Stimulated activated naive CD8-positive, alpha-beta T cell treated with anti-CD3 and anti-CD28 coated beads, Interleukin-15, amount 100 ng/mL, for 72 hours (primary cell): Measurements from ENCODE around the gene RHOF.

Experiments used
- ATAC-seq: fragments of 150-1000 bp; cut with Tn5 transposase; 2 replicates; pipeline ENCODE4 v1.10.0; 2021; ENCODE audit warnings: mild to moderate bottlenecking, moderate library complexity
- DNase-seq, 2 donors: peaks; one replicate each; pipeline ENCODE4 v3.0.0; 2021 to 2022
- H3K27ac Mint-ChIP-seq, 2 donors: one replicate each; pipeline ENCODE4 v1.8.0; 2022; ENCODE audit warnings: mild to moderate bottlenecking in 2 of 2, mixed read lengths in 2 of 2, moderate library complexity in 2 of 2
- H3K27me3 Mint-ChIP-seq: one replicate; pipeline ENCODE4 v1.8.0; 2022; ENCODE audit warnings: mixed read lengths
- H3K4me1 Mint-ChIP-seq: one replicate; pipeline ENCODE4 v1.8.0; 2022; ENCODE audit warnings: mild to moderate bottlenecking, mixed read lengths
- H3K4me3 Mint-ChIP-seq, 2 donors: one replicate each; pipeline ENCODE4 v1.8.0; 2022; ENCODE audit warnings: mild to moderate bottlenecking in 2 of 2, mixed read lengths in 2 of 2, moderate library complexity in 1 of 2
- H3K9me3 Mint-ChIP-seq, 2 donors: one replicate each; pipeline ENCODE4 v1.8.0; 2022; ENCODE audit warnings: mixed read lengths in 2 of 2

RHOF gene, protein sequence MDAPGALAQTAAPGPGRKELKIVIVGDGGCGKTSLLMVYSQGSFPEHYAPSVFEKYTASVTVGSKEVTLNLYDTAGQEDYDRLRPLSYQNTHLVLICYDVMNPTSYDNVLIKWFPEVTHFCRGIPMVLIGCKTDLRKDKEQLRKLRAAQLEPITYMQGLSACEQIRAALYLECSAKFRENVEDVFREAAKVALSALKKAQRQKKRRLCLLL

DNA sequence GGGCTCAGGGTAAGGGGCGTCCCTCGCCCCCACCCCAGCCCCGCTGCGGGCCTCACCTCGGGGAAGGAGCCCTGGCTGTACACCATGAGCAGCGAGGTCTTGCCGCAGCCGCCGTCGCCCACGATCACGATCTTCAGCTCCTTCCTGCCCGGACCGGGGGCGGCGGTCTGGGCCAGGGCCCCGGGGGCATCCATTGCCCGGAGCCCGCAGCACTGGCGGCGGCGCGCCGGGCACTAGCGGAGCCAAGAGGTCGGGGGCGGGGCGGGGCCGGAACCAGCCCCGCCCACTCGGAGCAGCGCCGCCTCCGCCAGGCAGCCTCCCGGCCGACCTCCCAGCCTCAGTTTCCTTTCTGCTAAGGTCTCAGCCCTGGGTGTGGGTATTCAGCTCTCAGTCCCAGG lies at the start of gene RHOF:
RHOF (minus strand) TSS at position 249 of the 398 bp plus-strand sequence; CDS start at position 194, 55 bp downstream.
- Mint-ChIP-seq H3K4me1 (peaks cover 87% of the 10 kb centered on the region), H3K27ac (peak within 1 kb of the TSS; percentile 93 to 97), H3K9me3 (no peaks in the 10 kb centered on the region), H3K4me3 (peak within 1 kb of the TSS; percentile 92 to 98), H3K27me3 (no peaks in the 10 kb centered on the region)
- DNase-seq (no peak), ATAC-seq (peak; percentile 25)

DNA sequence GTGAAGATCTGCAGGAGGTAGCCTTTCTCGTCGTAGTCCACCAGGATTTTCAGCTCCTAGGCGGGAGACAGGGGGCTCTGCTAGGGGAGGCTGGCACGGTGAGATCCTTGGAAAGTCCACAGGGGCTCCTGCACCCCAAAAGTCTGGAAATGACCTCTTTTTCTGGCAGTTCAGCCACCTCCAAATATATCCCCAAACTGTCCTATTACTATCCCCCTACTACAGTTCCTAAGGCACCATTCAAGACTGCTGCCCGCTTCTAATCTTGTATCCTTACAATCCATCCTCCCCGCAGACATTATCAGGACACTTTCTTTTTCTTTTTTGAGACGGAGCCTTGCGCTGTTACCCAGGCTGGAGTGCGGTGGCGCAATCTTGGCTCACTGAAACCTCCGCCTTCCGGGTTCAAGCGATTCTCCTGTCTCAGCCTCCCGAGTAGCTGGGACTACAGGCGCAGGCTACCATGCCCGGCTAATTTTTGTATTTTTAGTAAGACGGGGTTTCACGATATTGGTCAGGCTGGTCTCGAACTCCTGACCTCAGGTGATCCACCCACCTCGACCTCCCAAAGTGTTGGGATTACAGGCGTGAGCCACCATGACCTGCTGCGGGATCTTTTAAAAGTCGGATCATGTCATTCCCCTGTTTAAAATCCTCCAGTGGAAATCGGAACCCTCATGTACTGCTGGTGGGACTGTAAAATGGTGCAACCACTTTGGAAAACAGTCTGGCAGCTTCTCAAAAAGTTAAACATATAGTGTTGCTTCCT lies 46.7 kb upstream of the RHOF start:
- Mint-ChIP-seq H3K4me1 (peaks cover 18% of the 10 kb centered on the region), H3K27me3 (no peaks in the 10 kb centered on the region), H3K27ac (peak overlapping the region; percentile 90 to 97), H3K4me3 (peak overlapping the region; percentile 97 to 99), H3K9me3 (no peaks in the 10 kb centered on the region)
- no peak for DNase-seq
- peak; percentile 1 for ATAC-seq

DNA sequence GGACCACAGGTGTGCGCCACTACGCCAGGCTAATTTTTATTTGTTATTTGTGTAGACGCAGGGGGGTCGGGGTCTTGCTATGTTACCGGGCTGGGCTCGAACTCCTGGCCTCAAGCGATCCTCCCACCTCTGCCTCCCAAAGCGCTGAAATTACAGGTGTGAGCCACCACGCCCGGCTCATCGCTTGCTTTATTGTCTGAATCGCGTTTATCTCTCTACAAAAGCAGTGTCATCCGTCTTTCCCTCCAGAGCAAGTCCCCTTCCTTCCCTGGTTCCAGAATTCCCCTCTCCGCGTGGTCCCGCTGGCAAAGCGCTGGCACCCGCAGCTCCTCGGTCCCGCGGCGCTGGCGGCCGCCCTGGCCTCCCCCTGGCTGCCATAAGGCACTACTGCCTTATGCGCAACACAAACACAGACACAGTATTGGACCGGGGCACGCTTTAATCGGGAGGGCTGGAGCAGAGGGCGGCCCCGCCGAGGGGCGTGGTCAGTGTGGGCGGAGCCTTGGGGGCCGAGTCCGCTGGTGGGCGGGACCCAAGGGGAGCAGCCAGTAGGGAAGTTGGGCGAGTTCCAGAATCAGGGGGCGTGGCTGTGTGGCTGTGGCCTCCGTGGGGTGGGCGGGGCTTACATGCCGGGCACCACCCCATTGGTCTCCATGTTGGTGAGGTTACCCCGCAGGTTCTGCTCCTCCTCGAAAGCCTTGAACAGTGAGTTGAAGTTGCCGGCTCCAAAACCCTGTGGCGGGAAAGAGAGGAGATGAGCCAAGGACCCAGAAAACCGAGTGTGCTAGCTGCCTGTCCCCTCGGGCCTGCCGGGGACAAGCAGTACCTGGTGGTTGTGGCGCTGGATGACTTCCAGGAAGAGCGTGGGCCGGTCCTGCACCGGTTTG lies 45.9 kb upstream of the RHOF start:
- Mint-ChIP-seq H3K27me3 (no peaks in the 10 kb centered on the region), H3K4me1 (peaks cover 18% of the 10 kb centered on the region), H3K9me3 (no peaks in the 10 kb centered on the region), H3K27ac (peak overlapping the region; percentile 90 to 97), H3K4me3 (peak overlapping the region; percentile 97 to 99)
- DNase-seq = peak; percentile 99 to 100
- ATAC-seq = peak; percentile 96

DNA sequence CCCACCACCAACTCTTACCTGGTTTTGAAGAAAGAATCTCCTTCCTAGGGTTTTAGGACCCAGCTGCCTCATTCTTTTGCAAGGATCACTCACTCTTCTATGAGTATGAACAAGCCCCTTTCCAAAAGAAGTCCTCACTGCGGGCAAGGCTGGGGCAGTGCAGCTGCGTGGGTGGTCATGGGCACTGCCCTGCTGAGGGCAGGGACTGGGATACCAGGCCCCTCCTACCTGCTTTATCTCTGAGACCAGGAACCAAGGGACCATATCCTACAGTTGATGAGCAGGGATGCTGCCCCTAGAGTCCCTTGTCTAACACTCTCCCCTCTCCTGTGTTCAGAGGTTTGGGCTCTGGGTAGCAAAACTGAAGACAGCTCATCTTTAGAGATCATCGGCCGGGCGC lies 44.6 kb upstream of the RHOF start:
- no peak overlapping the region for H3K4me3 Mint-ChIP-seq
- no peaks in the 10 kb centered on the region for H3K27me3 Mint-ChIP-seq
- no peak for DNase-seq
- no peak for ATAC-seq
- no peaks in the 10 kb centered on the region for H3K9me3 Mint-ChIP-seq
- peaks cover 18% of the 10 kb centered on the region for H3K4me1 Mint-ChIP-seq
- H3K27ac Mint-ChIP-seq = no peak overlapping the region

DNA sequence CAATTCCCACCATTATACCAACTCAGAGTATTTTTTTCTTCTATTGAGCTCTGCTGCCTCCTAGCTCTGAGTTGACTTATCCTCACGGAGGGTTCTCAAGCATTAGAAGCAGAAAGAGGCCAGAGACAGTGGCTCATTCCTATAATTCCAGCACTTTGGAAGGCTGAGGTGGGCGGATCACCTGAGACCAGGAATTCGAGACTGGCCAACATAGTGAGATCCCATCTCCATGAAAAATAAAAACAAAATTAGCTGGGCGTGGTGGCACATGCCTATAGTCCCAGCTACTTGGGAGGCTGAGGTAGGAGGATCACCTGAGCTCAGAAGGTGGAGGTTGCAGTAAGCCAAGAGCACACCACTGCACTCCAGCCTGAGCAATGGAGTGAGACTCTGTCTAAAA lies 44.2 kb upstream of the RHOF start:
- Mint-ChIP-seq H3K27me3 (no peaks in the 10 kb centered on the region), H3K4me1 (peaks cover 20% of the 10 kb centered on the region), H3K27ac (no peak overlapping the region), H3K9me3 (no peaks in the 10 kb centered on the region), H3K4me3 (no peak overlapping the region)
- DNase-seq (no peak), ATAC-seq (no peak)

DNA sequence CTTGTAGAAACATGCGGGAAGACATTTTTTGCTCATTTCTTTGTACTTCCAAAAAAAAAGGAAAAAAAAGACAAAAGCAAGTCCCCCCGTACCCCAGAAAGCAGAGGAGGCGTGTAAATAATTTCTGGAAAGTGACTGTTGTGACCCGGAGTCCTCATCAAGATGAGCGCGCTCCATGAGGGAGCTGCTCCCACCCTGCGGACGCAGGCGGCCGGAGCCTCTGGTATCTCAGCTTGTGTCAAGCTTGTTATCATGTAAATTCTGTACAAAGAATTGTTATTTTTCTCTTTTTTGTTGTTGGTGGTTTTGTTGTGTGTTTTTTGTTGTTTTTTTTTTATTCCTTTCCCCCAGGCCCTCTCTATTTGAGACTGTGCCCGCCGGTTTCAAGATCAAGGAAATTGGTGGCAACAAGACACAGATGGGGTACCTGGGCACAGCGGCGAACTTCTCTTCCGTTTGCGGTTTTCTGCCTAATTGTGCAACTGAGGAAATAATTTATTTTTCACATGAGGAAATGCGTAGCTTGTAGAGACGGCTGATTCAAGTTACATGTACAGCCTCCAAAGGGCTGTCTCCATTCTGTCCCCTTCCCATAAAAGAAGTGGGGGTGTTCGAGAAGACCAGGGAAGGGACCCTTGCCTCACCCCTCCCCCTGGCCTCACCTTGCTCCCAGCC lies 38.2 kb upstream of the RHOF start:
- Mint-ChIP-seq H3K9me3 (no peaks in the 10 kb centered on the region), H3K27me3 (no peaks in the 10 kb centered on the region), H3K4me1 (peaks cover 6% of the 10 kb centered on the region), H3K4me3 (no peak overlapping the region), H3K27ac (peak overlapping the region in 1 of 2 donors; percentile 52)
- DNase-seq = no peak
- no peak for ATAC-seq

DNA sequence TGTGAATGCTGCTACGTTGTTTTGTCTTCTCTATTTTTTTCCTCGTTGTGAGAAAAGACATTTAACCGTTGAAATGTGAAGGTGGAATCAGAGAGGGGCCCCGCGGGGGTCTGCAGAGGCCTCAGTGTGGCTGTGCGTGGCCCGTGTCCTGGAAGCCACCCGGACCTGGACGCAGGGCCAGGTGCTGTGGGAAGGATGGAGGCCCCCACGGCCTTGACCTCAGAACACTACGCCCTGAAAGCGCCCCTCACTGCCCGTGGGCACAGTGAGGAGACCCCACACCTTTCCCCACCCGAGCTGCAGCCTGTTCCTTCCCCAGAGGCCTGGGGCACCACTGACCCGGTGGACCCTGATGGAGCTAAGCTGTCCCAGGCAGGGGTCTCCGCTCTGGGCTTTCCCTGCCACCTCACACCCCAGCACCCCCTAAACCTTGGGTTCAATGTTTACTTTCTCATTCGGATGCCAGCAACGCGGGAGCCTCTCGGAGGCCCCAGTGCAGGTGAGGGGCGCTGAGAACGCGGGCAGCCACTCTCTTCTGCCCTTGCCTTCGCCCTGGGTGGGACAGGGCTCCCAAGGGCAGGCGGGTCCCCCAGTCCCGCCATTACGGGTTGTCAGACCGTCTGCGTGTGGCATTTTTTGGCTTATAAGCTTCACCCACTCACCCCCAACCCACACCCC lies 37.2 kb upstream of the RHOF start:
- Mint-ChIP-seq H3K4me1 (peaks cover 6% of the 10 kb centered on the region), H3K27ac (no peak overlapping the region), H3K9me3 (no peaks in the 10 kb centered on the region), H3K4me3 (no peak overlapping the region), H3K27me3 (no peaks in the 10 kb centered on the region)
- DNase-seq (no peak), ATAC-seq (no peak)

DNA sequence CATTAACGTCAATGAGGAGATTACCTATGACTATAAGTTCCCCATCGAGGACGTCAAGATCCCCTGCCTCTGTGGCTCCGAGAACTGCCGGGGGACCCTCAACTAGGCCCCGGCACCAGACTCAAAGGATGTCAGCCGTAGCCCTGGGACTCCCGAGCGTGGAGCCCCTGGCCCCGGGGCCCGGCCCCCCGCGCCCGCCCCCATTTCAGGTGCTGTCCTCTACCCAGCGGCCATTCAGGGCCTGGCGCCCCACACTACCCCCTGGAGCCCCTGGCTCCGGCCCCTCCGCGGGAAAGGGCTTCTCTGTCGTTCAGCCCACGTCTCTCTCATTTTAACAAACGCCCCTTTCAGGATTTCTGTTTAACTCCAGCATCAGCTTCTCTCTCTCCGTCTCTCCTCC lies 36.6 kb upstream of the RHOF start:
- Mint-ChIP-seq H3K4me3 (no peak overlapping the region), H3K27me3 (no peaks in the 10 kb centered on the region), H3K9me3 (no peaks in the 10 kb centered on the region), H3K4me1 (peaks cover 6% of the 10 kb centered on the region), H3K27ac (no peak overlapping the region)
- DNase-seq (no peak), ATAC-seq (no peak)

DNA sequence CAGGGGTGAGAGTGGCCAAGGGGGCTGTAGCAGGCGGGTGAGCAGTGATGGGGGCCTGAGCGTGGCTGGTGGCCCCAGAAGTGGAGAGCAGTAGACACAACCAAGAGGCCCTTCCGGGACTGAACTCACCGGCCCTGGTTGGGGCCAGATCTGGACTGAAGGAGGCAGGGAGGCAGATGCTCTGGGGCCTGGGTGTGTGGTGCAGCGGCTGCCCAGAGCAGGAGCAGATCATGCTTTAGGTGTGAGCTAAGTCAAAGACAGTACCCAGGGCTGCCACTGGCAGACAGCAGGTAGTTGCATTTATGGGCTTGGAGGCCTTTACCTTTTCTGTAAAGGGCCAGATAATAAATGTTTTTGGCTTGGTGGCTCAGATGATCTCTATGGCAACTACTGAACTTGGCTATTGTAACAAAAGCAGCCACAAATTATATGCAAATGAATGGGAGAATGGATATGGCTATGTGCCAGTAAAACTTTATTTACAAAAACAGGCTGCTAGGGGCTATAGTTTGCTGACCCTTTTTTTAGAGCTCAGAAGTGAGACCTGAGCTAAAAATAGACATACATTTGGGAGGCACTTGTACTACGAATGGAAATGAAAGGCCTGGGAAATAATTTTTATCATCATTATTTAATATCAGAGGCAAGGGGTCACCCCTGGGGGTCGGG lies 35.9 kb upstream of the RHOF start:
- ATAC-seq (no peak), DNase-seq (no peak)
- Mint-ChIP-seq H3K4me1 (peaks cover 6% of the 10 kb centered on the region), H3K4me3 (no peak overlapping the region), H3K27ac (peak overlapping the region in 1 of 2 donors; percentile 91), H3K27me3 (no peaks in the 10 kb centered on the region), H3K9me3 (no peaks in the 10 kb centered on the region)

DNA sequence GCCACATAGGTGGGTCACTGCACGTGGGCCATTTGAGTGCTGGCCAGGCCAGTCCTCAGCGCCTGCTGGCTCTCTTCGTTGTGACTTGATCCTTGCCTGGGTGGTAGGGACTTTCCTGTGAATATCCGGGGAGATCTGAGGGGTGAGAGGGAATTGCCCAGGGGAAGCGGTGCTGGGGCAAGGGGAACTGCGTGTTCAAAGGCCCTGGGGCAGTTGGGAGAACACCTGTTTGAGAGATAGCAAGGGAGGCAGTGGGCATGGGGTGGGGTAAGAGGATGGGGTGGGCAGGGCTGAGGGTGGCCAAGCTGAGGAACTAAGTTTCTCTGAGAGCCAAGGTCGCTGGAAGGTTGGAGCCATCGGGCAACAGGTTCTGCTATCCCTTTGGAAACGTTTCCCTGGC lies 35.3 kb upstream of the RHOF start:
- Mint-ChIP-seq H3K9me3 (no peaks in the 10 kb centered on the region), H3K4me1 (peaks cover 6% of the 10 kb centered on the region), H3K27me3 (no peaks in the 10 kb centered on the region), H3K27ac (peak overlapping the region in 1 of 2 donors; percentile 1), H3K4me3 (no peak overlapping the region)
- ATAC-seq = no peak
- DNase-seq = no peak

DNA sequence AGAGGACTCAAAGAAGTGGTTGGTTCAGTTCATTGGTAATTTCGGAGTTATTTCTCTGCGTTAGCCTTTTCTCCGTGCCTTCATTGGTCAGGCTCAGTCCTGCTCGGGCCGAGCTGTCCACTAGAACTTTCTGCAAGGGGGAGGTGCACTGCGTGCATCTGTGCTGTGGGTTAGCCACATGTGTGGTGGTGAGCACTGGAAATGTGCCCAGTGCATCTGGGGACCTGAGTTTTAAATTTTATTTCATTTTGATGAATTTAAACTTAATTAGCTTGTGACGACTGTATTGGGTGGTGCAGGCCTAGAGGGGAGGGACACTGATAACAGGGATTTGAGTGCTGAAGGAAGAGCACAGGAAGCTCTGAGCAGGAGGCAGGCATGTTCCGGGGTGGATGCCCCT lies 34.8 kb upstream of the RHOF start:
- no peak for DNase-seq
- Mint-ChIP-seq H3K9me3 (no peaks in the 10 kb centered on the region), H3K27me3 (no peaks in the 10 kb centered on the region), H3K4me3 (no peak overlapping the region), H3K4me1 (peaks cover 6% of the 10 kb centered on the region), H3K27ac (peak overlapping the region in 1 of 2 donors; percentile 1)
- no peak for ATAC-seq

DNA sequence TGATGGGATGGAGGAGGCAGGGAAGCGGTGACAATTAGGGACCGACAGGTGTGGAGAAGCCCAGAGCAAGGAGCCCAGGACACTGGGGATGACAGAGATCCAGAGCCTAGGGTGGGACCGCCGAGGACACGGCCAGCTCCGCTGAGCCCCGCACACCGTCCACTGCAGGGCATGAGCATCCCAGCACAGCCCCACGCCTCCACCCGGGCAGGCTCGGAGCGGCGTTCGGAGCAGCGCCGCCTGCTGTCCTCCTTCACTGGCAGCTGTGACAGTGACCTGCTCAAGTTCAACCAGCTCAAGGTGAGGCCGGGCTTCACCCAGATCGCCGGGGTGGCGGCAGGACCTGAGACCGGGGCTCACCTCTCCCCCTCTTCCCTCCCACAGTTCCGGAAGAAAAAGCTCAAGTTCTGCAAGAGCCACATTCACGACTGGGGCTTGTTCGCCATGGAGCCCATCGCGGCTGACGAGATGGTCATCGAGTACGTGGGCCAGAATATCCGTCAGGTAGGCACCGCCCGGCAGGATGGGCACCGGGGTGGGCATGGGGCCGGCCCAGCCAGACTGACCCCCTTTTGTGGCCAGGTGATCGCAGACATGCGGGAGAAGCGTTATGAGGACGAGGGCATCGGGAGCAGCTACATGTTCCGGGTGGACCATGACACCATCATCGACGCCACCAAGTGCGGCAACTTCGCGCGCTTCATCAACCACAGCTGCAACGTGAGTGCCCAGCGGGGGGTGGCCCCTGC lies 34.0 kb upstream of the RHOF start:
- no peak for ATAC-seq
- Mint-ChIP-seq H3K9me3 (no peaks in the 10 kb centered on the region), H3K27ac (peak overlapping the region in 1 of 2 donors; percentile 37), H3K4me3 (no peak overlapping the region), H3K4me1 (peaks cover 3% of the 10 kb centered on the region), H3K27me3 (no peaks in the 10 kb centered on the region)
- DNase-seq = no peak

DNA sequence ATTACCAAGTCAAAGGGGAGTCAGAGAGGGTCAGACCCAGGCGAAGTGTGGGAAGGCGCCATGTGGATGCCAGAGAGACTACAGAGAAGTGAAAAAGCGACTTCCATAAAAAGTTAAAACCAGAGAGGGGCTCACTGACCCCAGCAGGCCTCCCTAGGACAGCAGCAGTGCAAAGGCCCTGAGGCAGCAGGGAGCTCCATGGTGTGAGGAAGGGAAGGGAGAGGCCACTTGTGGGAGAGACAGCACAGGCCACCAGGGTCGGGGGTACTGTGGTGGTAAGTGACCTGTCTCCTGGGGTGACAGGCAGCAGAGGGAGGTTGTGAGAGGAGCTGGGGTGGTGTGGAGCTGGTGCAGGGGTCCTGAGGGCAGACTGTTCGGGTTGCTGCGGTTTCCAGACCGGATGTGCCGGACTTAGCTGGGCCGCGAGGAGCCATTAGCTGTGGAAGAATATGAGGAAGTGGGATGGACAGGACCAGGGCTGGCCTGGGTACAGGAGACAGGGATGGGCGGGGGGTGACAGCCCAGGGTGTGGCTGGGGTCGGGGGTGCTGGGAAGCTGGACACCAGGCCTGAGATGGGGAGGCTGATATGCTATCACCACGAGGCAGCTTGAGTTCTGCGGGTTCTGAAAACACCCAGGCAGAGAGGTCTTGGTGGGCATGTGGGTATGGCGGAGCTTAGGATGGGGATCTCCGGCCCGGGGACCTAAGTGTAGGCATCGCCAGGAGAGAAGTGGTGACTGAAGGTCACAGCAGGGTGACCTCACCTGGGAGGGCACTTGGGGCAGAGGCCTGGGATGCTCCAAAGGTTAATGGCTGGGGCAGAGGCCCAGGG lies 33.0 kb upstream of the RHOF start:
- Mint-ChIP-seq H3K4me1 (no peaks in the 10 kb centered on the region), H3K4me3 (no peak overlapping the region), H3K9me3 (no peaks in the 10 kb centered on the region), H3K27ac (peak overlapping the region; percentile 34 to 96), H3K27me3 (no peaks in the 10 kb centered on the region)
- no peak for DNase-seq
- no peak for ATAC-seq
